HG02870 (cell line): Measurements from ENCODE around the gene SLC22A23.

Experiments used
- ATAC-seq: cut with Tn5 transposase; IDR thresholded peaks from one replicate; pipeline ENCODE4 v1.9.1; 2021; ENCODE audit warnings: mild to moderate bottlenecking, moderate library complexity; ENCODE audit not compliant: unreplicated experiment

SLC22A23 gene

GRCh38 chr6:3456898-3457709 is at the start of gene SLC22A23:
SLC22A23 (minus strand) TSS chr6:3457050; CDS start chr6:3456559, 491 bp downstream.
- ATAC-seq, result no peak

- ATAC-seq, result no peak
Measured at GRCh38 chr6:3506200-3506599, 49.4 kb upstream of the SLC22A23 start.

GRCh38 chr6:3504938-3505805 is 48.3 kb upstream of the SLC22A23 start:
- ATAC-seq, result no peak

GRCh38 chr6:3504354-3504753 is 47.5 kb upstream of the SLC22A23 start:
- ATAC-seq, result no peak

- no peak for ATAC-seq
Measured at GRCh38 chr6:3501826-3502500, 45.1 kb upstream of the SLC22A23 start.

GRCh38 chr6:3500262-3501014 is 43.6 kb upstream of the SLC22A23 start:
- ATAC-seq, result no peak

- ATAC-seq, result no peak
Measured at GRCh38 chr6:3499603-3500002, 42.8 kb upstream of the SLC22A23 start.

- ATAC-seq, result no peak
Measured at GRCh38 chr6:3496395-3496794, 39.5 kb upstream of the SLC22A23 start.

- ATAC-seq, result no peak
Measured at GRCh38 chr6:3494391-3495100, 37.7 kb upstream of the SLC22A23 start.

GRCh38 chr6:3490625-3490980 is 33.8 kb upstream of the SLC22A23 start:
- no peak for ATAC-seq

GRCh38 chr6:3489961-3490624 is 33.2 kb upstream of the SLC22A23 start:
- ATAC-seq, result no peak

GRCh38 chr6:3489027-3489757 is 32.3 kb upstream of the SLC22A23 start:
- no peak for ATAC-seq

- ATAC-seq, result no peak
Measured at GRCh38 chr6:3484946-3485345, 28.1 kb upstream of the SLC22A23 start.

- no peak for ATAC-seq
Measured at GRCh38 chr6:3484192-3484591, 27.3 kb upstream of the SLC22A23 start.

- no peak for ATAC-seq
Measured at GRCh38 chr6:3483675-3484074, 26.8 kb upstream of the SLC22A23 start.

- ATAC-seq, result no peak
Measured at GRCh38 chr6:3482869-3483268, 26.0 kb upstream of the SLC22A23 start.

- ATAC-seq, result no peak
Measured at GRCh38 chr6:3481640-3482039, 24.8 kb upstream of the SLC22A23 start.

- no peak for ATAC-seq
Measured at GRCh38 chr6:3480009-3480408, 23.2 kb upstream of the SLC22A23 start.

- ATAC-seq, result no peak
Measured at GRCh38 chr6:3473773-3474172, 16.9 kb upstream of the SLC22A23 start.
